ENCODE measurements around the gene RBMS1. TPM values are rescaled to one million over a fixed set of nuclear protein-coding genes. Genes with fewer than 3 reads are reported as not detected.
"Not testable (repeated sequence)": the region's sequence is repeated elsewhere in the genome, so short reads cannot be mapped to it uniquely, and the experiment has no call there.

RBMS1 gene
- total RNA-seq, 1 donor from 2014 or later, result 60.8 TPM

DNA sequence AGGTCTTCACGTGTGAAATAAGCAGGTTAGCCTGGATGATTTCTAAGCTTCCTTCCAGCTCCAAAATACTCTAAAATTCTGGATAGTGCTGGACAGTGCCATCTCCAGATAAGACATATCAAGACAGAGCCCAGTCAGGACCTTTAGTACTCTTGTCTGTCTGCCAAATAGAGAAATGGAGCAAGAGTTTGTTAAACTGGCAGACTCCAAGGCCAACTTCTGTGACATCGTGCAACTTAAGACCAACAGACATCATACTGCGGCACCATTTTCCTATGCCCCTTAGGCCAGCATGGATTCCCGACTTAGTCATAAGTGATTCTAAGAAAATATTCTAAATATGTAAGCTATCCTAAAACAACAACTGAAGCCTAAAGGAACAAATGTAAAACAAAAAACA lies 118.6 kb downstream of the RBMS1 start:
- intact Hi-C loops (cut with micrococcal nuclease), result no loop called here
- peak; percentile 18 for ATAC-seq
- no peak for DNase-seq

DNA sequence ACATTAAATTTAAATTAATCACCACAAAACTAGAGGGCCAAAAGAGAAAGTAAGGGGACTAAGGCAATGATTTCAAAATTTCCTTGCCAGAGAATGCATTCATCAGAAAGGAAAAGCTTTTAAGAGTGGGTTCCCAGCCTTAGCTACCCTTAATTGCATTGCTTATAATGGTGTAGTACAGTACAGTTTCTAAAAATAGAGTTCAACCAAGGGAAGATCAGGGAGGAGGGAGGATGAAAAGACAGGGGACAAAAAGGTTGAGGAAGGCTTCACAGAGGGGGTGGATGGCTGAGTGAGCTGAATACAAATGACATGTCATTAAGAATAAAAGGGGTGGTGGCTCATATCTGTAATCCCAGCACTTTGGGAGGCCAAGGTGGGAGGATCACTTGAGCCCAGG lies 119.9 kb downstream of the RBMS1 start:
- peak; percentile 53 for ATAC-seq
- intact Hi-C loops (cut with micrococcal nuclease), result no loop called here

DNA sequence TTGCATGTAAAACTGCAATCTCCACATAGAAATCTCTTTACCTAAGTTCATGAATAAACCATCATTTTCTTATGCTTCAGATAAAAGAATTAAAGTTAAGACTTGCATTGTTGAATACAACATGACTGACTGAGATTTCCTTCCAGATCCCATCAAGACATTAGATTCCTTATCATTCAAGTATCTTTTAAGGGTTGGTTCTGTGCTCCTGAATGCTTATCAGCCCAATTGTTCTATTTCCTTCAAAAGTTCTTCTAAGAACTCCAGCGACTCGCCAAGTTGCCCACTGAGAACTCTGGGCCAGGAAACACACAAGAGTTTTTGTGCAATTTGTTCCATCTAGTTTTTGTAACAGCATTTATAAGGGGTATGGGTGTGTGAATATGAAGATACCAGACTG lies 120.3 kb downstream of the RBMS1 start:
- intact Hi-C loops (cut with micrococcal nuclease), result no loop called here
- ATAC-seq, result no peak
- DNase-seq, result no peak

More for the DNA sequence above, 119.9 kb downstream of the RBMS1 start:
- DNase-seq, result no peak

DNA sequence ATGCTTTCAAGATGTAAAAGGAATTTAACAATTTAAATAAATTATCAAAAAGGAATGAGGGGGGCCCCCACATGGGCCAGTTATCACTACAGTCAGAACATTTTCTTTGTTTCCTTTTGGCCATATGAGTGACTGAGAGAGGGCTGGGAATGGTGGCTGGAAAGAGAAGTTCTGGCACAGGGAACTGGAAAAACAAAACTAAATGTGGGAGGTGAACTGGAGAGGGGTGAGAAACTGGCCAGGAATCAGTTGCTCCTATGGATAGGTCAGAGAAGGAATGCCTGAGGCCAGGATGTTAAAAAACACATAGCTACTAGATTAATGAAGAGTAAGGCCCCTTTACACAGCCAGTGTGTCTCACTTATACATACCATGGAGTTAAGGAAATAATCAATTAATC lies 121.0 kb downstream of the RBMS1 start:
- peak; percentile 6 for ATAC-seq
- DNase-seq, result no peak
- intact Hi-C loops (cut with micrococcal nuclease), result no loop called here

DNA sequence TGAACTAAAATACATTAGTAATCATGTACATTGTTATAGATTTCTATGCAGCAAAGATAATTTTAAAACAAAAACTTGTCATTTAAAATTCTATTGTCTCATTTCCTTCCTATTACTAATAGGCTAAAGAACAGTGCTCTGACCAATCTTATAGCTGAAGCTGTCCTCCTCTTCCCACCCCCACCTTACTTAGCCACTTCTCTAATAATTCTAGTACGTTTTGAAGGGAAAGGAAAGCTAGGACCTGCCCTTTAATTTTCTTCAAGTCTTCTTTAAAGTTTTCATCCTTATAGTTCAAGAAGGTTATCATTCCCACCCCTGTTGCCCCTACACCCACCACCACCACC lies 121.6 kb downstream of the RBMS1 start:
- DNase-seq (no peak), ATAC-seq (no peak)
- intact Hi-C loops (cut with micrococcal nuclease), result no loop called here

DNA sequence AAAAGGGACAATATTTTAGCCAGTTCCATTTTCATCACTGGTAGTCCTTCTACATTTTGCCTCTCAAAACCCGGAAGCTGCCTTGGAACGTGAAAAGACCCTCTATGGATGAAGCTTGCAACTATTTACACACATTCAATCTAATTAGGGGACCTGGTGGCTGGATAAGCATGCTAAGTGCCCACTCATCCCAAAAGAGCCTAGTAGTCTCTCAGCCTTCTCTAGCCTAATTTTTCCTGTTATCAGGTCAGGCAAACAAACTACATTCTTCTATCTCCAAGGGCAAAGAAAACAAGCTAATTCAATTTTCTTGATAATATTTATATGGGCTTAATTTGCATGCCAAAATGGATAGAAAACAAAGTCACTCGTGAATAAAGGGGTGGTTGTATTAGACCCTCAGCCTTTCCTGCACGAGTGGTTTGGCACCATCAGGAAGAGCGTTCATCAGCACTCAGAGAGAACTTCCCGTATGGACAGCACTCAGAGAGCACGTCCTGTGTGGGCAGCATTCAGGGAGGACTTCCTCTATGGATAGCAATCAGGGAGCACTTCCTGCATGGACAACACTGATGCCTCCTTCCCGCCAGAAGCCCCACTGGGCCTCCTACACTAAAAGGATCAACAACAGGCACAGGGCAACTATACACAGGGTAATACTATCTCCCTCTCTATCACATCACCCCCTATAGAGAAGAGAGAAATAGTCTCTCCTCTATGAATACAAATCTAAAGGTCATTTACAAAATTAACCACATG lies 122.2 kb downstream of the RBMS1 start:
- DNase-seq (no peak), ATAC-seq (peak; percentile 11)
- intact Hi-C loops (cut with micrococcal nuclease), result no loop called here

DNA sequence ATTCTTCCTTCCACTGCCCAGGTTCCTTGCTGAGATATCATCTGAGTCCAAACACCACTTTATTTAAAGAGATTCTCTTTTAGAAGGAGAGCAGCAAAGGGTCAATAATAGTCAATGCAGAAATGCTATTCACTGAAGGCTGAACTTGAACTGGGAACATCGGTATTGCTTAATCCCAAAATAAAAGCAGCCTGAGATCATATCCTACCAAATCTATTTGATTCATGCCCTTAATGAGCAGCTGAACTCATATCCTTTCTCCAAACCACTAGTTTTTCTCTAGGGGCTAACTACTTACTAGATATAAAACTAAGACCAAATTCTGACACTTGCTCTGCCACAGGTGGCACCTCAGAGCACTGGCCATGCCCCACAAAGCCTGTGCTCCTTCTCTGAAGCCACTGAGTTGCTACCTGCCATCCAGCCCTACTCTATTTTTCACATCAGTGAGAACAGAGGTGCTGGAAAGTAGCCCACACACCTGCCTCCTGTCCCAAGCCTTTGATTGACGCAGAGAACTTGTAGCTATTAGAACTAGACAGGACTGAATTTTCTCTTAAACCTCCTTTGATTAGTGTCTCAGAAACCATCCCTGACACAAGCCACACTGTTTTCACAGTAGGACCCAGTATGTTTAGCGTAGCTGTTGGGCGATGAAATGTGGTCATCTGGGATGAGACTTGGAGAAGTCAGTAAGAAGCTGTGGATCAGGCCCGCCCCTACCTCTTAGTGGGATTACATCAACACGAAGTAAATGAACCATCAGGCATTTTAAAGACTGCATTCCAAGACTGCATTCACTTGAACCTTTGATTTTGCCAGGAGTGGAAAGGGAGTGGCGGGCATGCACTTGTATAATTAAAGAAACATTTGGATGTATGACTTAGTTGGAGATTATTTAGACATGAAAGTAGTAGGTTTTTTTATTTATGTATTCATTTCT lies 124.3 kb downstream of the RBMS1 start:
- peak; percentile 17 for ATAC-seq
- no peak for DNase-seq
- intact Hi-C loops (cut with micrococcal nuclease), result no loop called here

DNA sequence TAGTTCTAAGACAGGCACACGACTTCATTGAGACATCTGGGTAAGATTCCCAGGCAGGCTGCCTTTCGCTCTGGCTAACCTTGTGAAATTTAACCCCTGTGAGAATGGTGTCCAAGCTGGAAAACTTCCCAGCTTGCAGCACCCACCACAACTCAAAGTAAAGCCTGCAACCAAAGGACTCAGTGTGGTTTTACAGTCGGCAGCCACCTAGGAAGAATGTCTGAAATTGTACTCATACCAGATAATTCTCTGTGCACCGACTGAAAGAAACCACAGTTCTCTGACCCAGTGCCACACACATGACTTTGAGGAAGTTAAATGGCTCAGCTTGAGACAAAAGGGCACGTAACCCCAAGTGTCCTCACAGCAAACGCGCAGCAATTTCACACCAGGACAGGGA lies 125.7 kb downstream of the RBMS1 start:
- DNase-seq (no peak), ATAC-seq (peak; percentile 23)
- intact Hi-C loops (cut with micrococcal nuclease), result no loop called here

DNA sequence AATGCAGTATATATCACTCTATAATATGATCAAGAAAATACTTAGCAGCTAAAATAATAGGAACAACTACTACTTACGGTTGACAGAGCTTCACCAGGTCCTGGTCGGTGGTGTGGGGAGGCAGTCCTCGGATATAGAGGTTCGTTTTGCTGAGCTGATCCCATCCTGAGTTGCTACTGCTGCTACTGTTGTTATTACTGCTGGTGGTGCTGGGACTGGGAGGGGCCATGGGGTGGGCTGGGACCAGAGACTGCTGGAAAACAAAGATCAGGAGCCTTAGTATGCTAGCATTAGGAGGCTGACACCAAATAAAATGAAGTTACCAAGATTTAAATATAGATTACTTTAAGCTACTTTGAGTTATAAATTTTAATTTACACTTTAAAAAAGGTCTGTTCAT lies 126.5 kb downstream of the RBMS1 start:
- peak; percentile 44 for ATAC-seq
- DNase-seq; intact Hi-C loops (cut with micrococcal nuclease): not testable (repeated sequence)

DNA sequence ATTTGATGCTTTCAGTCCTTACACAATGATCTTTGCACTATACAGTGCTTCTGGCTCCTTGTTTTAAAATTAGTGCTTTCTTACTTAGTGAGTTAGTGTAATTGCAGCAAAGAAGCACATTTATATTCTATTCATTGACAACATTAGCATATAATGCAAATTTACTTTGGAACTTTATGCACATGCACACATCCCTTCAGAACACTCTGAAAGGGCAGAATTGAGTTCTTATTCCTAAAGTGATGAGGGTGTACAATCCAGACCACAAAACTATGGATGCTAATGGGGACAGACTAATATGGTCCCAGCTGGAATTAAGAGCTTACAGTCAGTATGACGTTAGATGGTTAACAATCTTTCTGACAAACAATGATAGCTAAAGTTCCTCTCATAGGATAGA lies 127.1 kb downstream of the RBMS1 start:
- DNase-seq (no peak), ATAC-seq (no peak)
- intact Hi-C loops (cut with micrococcal nuclease), result no loop called here

DNA sequence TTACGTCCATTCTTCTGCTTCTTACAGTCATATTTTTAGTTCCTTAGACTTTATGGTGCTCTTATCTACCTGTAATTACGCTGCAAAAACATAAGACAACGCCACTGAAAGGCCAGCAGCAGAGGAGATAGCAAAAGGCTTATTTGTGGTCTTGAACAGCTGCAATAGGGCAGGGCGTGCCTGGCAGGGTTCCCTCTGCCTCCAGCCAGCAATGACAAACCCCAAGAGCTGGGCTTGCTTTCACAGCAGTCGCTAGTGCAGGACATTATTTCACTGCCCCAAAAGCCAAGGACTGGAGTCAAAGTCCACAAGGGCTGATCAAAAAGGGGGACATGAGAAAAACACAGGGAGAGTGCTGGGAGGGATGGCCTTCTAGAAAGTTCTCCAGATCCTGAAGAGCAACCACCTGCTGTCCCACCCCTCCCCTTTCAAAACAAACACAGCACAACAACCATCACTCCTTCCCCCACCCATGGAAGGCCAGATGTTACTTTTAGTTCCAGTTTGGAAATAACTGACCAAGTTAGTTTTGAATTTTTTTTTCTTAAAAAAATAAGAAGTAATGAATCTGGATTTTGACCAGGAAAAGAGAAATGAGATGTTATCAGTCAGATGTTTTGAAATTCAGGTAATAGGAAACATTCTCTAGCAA lies 127.8 kb downstream of the RBMS1 start:
- ATAC-seq (peak; percentile 77), DNase-seq (peak; percentile 88)
- intact Hi-C loops (cut with micrococcal nuclease), result no loop called here

DNA sequence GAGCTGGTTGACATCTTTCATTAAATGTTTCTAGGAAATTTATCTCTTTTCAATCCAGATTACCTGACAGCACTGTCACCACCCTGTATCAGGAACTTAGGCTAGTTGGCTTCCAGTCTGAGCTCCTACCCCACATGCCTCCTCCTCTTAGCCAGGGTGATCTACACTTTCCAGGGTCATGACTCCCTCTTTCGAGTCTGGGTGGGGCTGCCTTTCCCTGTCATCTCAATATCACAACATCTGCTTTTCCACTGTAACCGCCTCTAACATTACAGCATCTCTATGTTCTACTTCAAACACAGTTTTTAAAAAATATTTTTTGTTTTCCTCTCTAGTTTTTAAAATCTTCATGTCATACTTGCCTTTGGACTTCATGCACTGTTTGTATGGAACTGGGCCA lies 129.2 kb downstream of the RBMS1 start:
- no peak for DNase-seq
- intact Hi-C loops (cut with micrococcal nuclease), result no loop called here
- ATAC-seq, result peak; percentile 41

DNA sequence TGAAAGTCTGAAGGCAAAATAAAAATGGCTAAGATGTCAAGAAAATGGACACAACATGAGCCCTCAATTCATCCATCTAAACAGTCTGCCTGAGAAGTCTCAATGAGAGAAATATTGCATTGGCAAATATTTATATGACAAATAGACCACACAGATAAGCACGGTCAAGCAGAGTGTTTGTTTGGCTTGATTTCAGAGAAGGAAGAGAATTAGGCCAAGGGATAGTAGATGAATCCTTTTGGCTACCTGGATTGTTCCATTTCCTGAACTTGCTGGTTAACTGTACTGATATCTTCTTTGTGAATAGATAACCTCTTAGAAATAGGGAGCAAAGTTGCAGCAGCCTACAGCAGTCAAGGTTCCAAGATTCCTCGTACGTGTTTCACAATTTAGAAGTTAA lies 129.6 kb downstream of the RBMS1 start:
- DNase-seq (no peak), ATAC-seq (no peak)
- intact Hi-C loops (cut with micrococcal nuclease), result no loop called here

DNA sequence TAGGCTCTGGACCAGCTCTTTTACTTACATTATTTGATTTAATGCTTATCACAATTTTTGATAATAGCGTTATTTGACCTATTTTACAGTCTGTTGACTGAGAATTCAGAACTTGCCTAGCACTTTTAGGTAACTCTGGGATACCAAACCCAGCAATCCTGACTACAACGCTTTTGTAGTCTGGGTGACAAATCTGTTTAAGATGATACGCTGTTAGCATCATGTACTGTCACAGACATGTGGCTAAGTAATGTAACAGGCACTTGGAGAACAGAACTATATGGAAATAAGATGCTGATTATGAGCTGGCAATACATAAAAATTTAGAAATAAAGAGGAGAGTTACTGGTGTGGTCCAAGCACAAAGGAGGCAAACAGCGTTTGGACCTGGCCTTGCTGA lies 130.6 kb downstream of the RBMS1 start:
- DNase-seq, result no peak
- intact Hi-C loops (cut with micrococcal nuclease), result no loop called here
- ATAC-seq, result no peak

DNA sequence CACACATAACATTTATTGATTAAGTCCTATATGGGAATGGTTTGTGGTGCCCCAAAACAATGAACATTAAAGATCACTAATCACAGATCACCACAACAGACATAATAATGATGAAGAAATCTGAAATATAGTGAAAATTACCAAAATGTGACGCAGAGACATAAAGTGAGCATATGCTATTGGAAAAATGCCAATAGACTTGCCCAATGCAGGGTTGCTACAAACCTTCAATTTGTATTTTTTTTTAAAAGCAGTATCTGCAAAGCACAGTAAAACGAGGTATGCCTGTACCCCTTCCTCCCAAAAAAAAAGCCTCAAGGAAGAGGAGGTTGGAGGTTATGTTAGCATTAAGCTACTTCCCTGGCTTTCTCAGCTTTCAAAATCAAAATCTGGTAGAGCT lies 131.1 kb downstream of the RBMS1 start:
- intact Hi-C loops (cut with micrococcal nuclease), result no loop called here
- ATAC-seq (no peak), DNase-seq (no peak)

DNA sequence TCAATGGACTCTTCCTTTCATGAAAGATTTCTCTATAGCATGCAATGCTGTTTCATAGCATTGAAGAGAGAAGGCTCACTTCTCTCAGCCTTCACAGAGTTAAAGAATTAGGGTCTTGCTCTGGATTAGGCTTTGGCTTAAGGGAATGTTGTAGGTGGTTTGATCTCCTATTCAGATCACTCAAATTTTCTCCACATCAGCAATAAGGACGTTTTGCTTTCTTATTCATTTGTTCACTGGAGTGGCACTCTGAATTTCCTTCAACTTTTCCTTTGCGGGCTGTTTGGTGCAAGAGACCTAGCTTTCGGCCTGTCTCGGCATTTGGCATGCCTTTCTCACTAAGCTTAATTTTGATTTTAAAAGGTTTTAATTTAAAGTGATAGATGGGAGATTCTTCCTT lies 131.6 kb downstream of the RBMS1 start:
- ATAC-seq (no peak), DNase-seq (no peak)
- intact Hi-C loops (cut with micrococcal nuclease), result no loop called here

DNA sequence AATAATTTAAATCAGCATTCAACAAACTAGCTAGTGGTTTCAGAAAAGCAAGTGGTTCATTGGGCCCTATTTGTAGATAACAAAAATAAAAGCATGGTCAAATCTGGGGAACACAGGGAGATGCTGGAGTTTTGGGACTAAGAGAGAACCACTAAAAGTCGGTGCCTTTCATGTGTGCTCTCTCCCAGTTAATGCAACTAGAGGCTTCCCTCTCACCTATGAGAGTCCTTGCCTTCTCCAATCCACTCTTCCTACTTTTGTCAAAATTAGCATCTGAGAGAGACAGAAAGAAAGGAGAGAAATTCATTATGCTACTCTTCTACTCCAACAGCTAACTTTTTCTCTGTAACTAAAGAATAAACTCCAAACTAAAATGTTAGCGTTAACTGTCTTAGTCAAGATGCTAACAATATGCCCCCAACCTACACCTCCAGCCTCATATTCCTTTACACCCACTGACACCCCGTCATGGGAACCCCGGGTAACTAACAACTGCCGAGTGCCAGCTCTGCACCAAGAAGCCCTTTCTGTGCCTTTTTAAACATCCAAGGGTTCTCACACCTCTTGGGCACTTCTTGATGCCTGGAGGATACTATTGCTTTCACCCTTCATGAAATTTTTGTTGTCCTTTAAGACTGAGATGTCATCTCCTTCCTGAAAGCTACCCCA lies 133.4 kb downstream of the RBMS1 start:
- DNase-seq (no peak), ATAC-seq (no peak)
- intact Hi-C loops (cut with micrococcal nuclease), result no loop called here

DNA sequence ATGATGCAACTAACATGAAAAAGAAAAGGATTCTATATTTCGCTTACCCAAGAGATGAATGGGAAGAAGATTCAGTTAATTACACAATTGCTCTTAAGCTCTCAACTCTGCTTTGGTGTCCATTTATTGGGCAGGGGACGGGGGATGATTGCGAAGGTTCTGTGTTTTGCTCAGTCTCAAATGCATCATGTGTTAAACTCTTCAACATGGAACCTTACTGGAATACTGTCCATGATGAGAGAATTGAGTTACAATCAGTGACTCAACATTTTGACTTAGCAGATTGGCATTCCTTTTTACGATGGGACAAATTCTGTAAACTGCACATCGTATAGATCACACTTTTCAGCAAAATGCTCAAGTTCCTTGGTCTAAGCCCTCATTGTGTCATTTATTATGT lies 135.6 kb downstream of the RBMS1 start:
- intact Hi-C loops (cut with micrococcal nuclease), result no loop called here

DNA sequence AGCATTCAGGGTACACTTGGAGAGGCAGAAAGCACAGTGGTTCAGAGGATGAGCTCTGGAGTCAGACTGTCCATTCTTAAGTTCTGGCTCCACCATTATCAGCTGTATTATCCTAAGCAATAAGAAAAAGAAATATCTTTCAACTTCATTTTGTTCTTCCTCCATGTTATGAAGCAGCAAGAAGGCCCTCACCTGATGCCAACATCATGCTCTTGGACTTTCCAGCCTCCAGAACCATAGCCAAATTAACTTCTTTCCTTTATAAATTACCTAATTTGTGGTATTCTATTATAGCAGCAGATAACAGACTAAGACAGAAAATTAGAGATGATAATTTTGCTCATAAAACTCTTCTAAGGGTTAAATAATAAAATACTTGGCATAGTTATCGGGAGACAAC lies 137.1 kb downstream of the RBMS1 start:
- no peak for ATAC-seq
- no peak for DNase-seq
- intact Hi-C loops (cut with micrococcal nuclease), result no loop called here

More for the DNA sequence above, 135.6 kb downstream of the RBMS1 start:
- DNase-seq (no peak), ATAC-seq (no peak)

DNA sequence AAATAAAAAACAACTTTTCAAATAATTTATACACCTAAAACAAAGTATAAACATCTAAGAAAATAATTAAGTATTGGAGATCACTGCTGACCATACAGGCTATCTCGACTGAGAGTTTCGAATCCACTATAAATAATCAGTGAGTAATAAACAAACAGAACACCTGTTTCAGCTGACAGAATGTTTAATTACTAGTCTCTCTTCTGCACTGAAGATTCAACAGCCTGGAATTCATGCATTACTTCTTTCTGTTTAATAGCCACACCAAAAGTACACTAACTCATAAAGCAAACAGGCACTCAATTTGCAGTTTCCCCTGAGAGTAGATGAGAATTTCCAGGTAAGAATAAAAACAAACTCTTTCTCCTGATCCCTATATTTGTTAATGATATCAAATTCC lies 138.5 kb downstream of the RBMS1 start:
- DNase-seq (no peak), ATAC-seq (no peak)
- intact Hi-C loops (cut with micrococcal nuclease), result no loop called here

Data from left ventricle myocardium superior (tissue), 1 donor.